DMS53 treated with DMSO at 0.1 percent for 48 hours (cell line): ENCODE measurements around the gene NPY.
"Not testable (repeated sequence)": the region's sequence is repeated elsewhere in the genome, so short reads cannot be mapped to it uniquely, and the experiment has no call there.

ENCODE experiments used
- DNase-seq: peaks from one replicate; lab custom pipeline; 2025; ENCODE audit not compliant: unreplicated experiment; lab: John Stamatoyannopoulos, UW

NPY gene

GRCh38 chr7:24283897-24284698, at the start of gene NPY:
NPY (plus strand) TSS chr7:24284190; CDS start chr7:24285241, 1,051 bp downstream.
- peak; percentile 29 for DNase-seq

GRCh38 chr7:24239260-24239659, 44.7 kb upstream of the NPY start:
- DNase-seq, result no peak

- DNase-seq, result no peak
These were observed 42.8 kb upstream of the NPY start for GRCh38 chr7:24241206-24241605.

GRCh38 chr7:24244554-24244953, 39.4 kb upstream of the NPY start:
- DNase-seq, result no peak

- DNase-seq, result no peak
These were observed 38.6 kb upstream of the NPY start for GRCh38 chr7:24245362-24245761.

GRCh38 chr7:24249266-24249665, 34.7 kb upstream of the NPY start:
- DNase-seq, result no peak

- DNase-seq, result no peak
These were observed 32.4 kb upstream of the NPY start for GRCh38 chr7:24251568-24251967.

- no peak for DNase-seq
These were observed 28.9 kb upstream of the NPY start for GRCh38 chr7:24255139-24255538.

- not testable (repeated sequence) for DNase-seq
These were observed 25.7 kb upstream of the NPY start for GRCh38 chr7:24258324-24258723.

GRCh38 chr7:24271938-24272337, 12.1 kb upstream of the NPY start:
- no peak for DNase-seq

- no peak for DNase-seq
These were observed 4.5 kb upstream of the NPY start for GRCh38 chr7:24279512-24279911.

- DNase-seq, result peak; percentile 17
These were observed 465 bp upstream of the NPY start for GRCh38 chr7:24283554-24283896.

GRCh38 chr7:24284699-24285506, 913 bp downstream of the NPY start:
- no peak for DNase-seq

GRCh38 chr7:24290004-24290641, 6.1 kb downstream of the NPY start:
- DNase-seq, result peak; percentile 89

GRCh38 chr7:24291271-24291670, 7.3 kb downstream of the NPY start:
- DNase-seq, result no peak

- peak; percentile 62 for DNase-seq
These were observed 13.4 kb downstream of the NPY start for GRCh38 chr7:24297362-24297761.

- no peak for DNase-seq
These were observed 14.7 kb downstream of the NPY start for GRCh38 chr7:24298696-24299095.

GRCh38 chr7:24299192-24299591, 15.2 kb downstream of the NPY start:
- DNase-seq, result no peak

GRCh38 chr7:24301703-24302102, 17.7 kb downstream of the NPY start:
- DNase-seq, result no peak

- no peak for DNase-seq
These were observed 20.6 kb downstream of the NPY start for GRCh38 chr7:24304494-24305095.

- DNase-seq, result no peak
These were observed 23.3 kb downstream of the NPY start for GRCh38 chr7:24307326-24307725.
